G401.6 (cell line): ENCODE measurements around the gene NPAT.
"Not testable (repeated sequence)": the region's sequence is repeated elsewhere in the genome, so short reads cannot be mapped to it uniquely, and the experiment has no call there.

ENCODE experiments used
- FAIRE-seq: peaks from 2 replicates; lab custom pipeline; 2012; peaks lifted over from hg19 to GRCh38; lab: Jason Lieb, UNC

NPAT gene

DNA sequence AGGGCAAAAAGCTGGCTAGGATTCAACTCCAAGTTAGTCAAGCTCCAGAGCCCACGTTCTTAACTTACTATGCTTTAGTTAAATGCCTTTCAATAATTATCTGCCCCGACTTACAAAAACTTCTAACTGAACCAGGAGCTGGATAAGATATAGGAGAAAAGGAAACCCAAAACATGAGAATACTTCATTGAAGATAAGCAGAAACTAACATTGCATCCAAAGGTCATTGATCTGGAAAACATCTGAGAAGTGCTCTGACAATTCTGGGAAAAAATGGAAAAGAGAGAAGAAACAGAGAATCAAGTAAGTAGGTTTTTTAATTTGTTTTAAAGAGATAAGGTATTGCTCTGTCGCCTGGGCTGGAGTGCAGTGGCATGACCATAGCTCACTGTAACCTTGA, 73.9 kb downstream of the NPAT start:
- FAIRE-seq, result no peak

DNA sequence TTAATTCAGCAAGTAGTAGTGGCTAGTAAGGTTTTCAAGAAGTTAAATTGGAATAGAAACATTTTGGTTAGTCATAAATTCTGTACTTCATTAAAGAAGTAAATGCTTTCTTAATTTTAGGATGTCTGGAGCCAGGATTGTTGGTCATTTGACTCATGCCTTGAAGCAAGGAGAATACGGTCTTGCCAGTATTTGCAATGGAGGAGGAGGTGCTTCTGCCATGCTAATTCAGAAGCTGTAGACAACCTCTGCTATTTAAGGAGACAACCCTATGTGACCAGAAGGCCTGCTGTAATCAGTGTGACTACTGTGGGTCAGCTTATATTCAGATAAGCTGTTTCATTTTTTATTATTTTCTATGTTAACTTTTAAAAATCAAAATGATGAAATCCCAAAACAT, 75.3 kb downstream of the NPAT start:
- no peak for FAIRE-seq

DNA sequence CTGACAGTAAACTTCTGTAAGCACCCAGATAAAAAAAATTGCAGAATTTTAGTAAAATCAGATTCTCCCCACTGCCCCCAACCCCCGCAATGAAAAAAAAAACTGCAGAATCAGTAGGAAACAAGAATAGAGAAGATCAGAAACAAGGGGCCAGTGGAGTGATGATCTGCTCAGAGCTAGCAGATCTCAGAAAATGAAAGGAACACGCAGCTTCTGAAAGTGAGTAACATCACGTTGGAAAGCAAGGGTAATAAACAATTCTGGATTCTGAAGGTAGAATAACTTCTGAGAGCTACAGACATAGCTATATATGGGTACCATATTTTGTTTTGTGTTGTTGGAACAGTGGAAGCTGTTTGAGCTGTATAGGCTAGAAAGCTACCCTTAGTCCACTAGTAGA, 77.8 kb downstream of the NPAT start:
- no peak for FAIRE-seq

DNA sequence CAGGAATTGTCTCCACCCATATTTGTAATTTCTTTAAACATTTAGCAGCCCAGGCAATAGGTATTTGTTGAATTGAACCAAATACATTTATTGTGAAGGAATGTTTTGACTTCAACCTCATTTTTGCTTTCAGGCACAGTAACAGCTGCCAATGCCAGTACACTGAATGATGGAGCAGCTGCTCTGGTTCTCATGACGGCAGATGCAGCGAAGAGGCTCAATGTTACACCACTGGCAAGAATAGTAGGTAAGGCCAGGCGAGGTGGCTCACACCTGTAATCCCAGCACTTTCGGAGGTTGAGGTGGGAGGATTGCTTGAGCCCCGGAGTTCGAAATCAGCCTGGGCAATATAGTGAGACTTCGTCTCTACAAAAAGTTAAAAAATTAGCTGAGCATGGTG, 80.1 kb downstream of the NPAT start:
- FAIRE-seq, result no peak

DNA sequence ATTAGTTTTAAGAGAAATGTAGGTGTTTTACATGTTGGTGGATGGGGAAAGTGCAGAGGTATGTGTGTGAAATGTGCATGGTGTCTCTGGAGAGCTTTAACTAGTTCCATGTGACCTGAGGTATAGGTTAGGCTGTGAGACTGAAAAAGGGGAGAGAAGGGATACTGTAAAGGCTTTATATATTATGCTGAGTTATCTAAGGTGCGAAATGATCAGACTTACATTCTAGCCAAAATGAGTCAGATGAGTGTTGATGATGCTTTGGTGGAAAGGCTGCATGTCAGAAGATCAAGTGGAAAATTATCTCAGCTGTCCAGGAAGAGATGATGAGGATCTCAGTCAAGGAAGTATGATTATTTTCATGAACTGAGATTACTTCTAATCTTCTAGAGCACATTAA, 85.2 kb downstream of the NPAT start:
- no peak for FAIRE-seq

DNA sequence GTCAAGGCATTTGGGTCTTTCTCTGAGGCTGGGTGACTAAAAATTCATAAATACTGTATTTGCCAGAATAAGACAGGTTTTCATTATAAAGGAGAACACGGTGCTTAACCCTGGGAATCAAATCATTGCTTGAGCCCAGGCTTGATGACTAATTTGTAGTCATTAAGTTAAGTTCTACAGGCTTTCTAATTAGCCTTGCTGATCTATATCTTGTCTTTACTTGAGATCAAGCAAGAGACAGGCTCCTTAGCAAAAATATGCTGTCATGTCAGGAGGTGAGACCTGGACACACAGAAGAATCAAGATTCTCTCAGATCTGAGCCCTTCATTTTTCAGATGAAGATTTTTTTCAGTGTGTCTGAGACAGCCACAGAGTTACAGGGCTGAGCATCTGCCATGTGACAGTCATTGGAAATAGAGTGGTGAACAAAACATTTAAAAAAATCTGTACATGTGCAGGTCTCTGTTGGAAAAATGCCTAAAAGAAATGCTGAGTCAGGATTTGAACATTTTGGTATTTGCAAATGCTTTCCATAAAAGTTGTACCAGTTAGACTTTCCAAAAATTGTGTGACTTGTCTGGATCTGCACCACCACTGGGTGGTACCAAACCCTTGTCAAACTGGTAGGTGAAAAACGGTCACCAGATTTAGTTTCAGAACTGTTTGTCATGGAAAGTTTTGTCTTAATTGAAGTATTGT, 86.4 kb downstream of the NPAT start:
- no peak for FAIRE-seq

DNA sequence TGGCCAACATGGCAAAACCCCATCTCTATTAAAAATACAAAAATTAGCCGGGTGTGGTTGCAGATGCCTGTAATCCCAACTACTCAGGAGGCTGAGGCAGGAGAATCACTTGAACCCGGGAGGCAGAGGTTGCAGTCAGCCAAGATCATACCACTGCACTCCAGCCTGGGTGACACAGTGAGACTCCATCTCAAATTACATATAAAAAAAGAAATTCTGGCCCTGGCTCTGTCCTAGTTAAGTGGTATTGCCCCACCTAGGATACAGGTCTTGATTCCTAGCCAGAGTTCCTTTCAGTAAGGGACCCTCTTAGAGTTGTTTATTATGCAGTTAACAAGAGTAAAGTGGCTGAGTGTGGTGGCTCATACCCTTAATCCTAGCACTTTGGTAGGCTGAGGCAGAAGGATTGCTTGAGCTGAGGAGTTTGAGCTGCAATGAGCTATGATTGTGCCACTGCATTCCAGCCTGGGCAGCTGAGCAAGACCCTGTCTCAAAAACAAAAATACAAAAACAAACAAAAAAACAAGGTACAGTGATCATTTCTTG, 89.4 kb downstream of the NPAT start:
- not testable (repeated sequence) for FAIRE-seq

DNA sequence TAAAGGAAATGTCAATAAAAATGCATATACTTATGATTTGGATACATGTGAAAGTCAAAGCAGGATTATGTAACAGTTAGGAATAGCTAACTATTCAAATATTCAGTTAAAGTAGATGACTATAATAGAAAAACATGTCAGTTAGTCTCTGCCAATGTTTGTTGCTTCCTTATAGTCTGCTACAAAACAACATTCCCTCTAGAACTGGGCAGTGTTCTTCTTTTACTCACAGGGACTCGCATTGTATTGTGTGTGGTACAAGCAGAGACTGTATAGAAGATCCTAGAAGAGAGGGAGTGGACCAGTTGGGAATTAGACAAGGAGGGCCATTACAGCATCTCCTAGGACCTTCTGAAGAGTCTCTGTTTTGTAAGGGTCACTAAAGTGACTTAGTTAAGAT, 90.4 kb downstream of the NPAT start:
- no peak for FAIRE-seq

DNA sequence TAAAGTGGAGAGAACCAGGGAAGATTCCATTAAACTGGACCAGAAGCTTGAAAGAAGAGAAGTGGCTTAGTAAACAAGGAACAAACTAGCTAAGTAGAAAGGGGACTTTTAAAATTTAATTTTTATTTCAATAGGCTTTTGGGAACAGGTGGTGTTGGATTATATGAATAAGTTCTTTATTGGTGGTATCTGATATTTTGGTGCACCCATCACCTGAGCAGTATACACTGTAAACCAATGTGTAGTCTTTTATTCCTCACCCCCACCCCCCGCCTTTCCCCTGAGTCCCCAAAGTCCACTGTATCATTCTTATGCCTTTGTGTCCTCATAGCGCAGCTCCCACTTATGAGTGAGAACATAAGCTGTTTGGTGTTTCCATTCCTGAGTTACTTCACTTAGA, 93.7 kb downstream of the NPAT start:
- FAIRE-seq, result no peak

DNA sequence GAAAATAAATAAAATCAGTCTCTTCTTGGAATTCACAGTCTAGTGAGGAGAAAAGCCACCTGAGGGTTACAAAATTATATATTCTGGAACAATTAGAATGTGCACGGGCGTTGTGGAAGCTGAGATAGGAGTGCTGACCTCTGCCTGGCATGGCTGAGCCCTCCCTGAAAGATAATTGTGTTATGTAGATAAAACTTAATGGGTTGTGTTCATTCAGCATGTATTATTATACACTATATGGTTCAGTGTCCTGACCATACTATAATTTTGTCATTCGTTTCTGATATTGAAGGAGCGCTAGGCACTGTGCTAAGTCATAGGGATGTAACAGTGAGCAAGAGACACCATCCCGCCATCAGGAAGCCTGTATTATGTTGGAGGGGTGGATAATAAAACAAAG, 97.3 kb downstream of the NPAT start:
- FAIRE-seq, result no peak

DNA sequence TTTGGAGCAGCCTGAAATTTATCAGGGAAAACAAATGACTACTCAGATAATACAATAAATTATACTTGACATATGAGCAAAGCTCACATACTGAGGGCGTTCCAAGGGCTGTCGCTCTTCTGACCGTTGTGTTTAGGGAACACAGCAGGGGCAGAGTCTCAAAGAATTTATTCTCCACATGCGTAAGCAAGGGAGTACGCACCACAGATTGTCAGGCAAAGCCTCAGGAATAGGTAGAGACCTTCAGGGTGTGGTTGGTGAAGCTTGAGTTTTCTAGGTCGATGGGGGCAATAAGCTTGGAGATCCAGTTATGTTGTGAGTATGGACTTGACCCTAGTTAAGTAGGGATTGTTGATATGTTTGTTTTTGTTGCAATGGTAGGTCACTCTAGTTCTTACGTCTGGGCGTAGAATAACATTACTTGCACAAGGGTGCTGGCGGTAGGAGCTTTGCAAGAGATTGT, 100.2 kb downstream of the NPAT start:
- no peak for FAIRE-seq

DNA sequence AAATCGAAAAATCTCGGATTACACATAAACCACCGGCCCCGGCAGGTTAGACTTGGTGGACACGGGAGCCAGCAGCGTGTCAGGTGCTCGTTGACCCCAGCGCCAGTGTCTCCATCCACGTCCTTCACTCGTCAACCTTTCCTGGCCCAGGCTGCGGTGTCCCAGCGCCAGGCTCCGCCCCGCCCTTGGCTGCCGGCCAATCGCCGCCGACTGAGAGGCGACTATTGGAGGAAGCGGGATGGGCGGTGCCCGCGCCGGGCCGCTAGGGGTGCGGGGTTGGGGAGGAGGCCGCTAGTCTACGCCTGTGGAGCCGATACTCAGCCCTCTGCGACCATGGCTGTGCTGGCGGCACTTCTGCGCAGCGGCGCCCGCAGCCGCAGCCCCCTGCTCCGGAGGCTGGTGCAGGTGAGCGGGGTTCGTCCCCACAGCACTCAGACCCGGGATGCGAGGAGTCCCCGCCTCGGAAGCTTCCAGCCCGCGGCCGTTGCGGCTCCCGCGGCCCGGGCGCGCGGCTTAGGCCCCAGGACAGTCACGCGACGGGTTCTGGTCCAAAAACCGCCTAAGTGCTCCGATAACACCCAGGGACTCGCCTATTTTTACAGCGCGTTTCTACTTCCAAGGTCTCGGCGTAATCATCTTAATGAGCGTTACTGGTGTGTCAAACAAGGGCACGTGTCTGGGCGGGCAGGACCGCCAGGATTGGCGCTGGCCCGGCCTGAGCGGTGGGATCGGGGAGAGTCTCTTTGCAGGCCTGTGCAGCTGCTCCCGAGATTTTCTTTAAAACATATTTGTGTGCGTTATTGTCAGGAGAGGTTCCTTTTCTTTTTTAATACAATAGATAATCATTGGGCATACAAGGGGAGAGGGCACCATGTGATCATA, 100.9 kb downstream of the NPAT start, which contains the start of gene ACAT1:
Gene ACAT1, plus strand, starts transcription at position 294 of the 882 bp plus-strand sequence. Its CDS starts 40 bp downstream, at position 334.
- FAIRE-seq, result peak; percentile 87

DNA sequence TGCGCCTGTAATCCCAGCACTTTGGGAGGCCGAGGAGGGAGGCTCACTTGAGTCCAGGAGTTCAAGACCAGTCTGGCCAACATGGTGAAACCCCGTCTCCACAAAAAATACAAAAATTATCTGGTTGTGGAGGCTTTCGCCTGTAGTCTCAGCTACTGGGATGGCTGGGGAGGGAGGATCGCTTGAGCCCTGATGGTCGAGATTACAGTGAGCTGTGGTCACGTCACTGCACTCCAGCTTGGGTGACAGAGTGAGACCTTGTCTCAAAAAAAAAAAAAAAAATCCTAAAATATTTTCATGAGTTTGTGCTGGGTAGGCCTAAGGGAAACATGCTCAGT, 101.5 kb downstream of the NPAT start:
- FAIRE-seq, result not testable (repeated sequence)

DNA sequence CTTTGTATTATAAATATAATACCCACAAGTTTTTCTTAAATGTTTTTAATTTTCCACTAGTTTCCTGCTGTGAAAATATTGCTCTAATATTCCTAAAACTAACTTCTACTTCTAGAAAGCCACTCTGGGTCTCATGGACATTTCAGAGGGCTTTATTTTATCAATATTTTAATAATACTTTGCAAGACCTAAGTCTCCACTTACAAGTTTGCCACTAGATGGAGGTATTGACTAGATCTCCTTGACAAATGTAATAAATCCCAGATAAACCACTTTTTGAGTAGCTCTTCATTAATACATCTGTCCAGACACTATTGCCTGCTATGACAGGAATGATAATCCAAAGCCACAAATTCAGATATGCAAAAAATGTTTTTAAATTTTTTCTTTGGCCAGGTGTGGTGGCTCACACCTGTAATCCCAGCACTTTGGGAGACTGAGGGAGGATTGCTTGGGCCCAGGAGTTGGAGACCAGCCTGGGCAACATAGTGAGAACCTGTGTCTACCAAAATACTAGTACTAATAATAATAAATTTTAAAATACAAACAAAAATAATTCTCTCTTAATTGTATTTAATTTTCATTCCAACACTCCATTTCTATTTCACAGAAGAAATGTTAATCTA, 104.6 kb downstream of the NPAT start:
- FAIRE-seq, result peak; percentile 95

DNA sequence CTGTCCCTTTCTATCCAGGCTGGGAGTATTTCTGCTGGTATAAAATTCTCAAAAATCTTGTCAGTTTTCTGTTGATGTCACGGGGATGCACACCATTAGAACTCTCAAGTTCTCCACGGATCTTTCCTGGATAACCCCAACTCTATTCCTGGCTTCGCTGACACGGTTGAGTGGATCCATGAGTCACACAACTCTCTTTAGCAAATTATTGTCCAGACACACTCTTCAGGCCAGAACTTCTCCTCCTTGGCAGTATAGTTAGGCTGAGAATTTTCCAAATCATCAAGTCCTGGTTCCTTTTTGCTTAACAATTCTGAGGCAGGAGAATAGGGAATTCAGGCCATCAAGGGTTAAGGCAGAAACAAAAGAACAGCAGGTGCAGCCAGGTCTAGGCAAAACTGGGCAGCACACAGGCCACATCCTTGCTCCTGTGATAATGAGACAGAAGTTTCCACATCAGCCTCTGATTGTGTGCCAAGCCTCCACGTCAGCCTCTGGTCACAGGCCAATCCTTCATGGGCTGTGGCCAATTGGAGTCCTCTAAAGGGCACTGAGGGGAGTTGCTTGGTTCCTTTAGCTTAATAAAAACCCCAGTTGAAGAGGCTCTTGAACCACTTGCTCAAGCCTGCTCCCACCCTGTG, 106.8 kb downstream of the NPAT start:
- FAIRE-seq, result no peak

DNA sequence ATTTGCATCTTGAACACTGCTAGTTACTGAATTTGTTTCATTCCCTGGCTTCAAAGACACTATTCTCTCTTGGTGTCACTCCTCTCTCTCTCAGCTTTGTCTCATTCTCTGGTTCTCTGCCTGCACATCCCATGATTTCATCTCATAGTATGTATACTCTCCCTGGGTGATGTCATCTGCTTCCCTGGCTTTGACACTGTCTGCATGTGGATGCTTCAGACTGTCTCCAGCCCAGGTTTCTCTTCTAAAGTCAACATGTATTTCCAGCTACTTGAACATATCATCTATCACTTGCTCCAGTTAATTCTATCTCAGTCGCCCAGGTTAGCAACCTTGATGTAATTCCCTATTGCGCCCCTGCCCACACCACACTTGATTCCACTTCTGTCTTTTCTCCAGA, 110.4 kb downstream of the NPAT start:
- FAIRE-seq, result no peak

DNA sequence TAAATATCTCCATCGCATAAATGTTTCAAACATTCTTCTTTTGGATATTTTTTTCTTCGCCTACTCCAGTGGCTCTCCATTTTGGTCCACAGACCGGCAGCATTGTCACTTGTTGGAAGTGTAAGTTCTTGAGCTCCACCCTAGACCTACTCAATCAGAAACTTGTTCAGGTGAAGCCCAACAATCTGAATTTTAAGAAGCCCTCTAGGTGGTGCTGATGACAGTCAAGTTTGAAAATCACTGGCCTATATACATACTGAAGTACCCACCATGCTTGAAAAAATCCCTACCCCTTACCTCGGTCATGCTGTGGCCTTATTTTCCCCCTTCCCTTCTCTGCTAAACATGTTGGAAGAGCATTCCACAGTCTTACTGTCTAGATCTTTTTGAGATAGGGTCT, 111.3 kb downstream of the NPAT start:
- FAIRE-seq, result no peak
